SKM-1 treated with dmso at 0.1 percent for 144 hours (cell line): ENCODE measurements around the gene GPX2.

Source experiments
- DNase-seq: peaks from one replicate; lab custom pipeline; 2025; ENCODE audit not compliant: unreplicated experiment; lab: John Stamatoyannopoulos, UW

GPX2 gene

GRCh38 chr14:64940336-64940910, 2.1 kb downstream of the GPX2 start:
- no peak for DNase-seq

- no peak for DNase-seq
Observed at GRCh38 chr14:64939817-64940190, 2.7 kb downstream of the GPX2 start.

GRCh38 chr14:64938972-64939816, 3.4 kb downstream of the GPX2 start:
- DNase-seq: no peak

- DNase-seq: no peak
Observed at GRCh38 chr14:64937821-64938193, 4.7 kb downstream of the GPX2 start.

GRCh38 chr14:64937171-64937820, 5.2 kb downstream of the GPX2 start:
- DNase-seq: no peak

GRCh38 chr14:64935508-64935907, 7.0 kb downstream of the GPX2 start:
- no peak for DNase-seq

- DNase-seq: no peak
Observed at GRCh38 chr14:64934338-64934929, 8.1 kb downstream of the GPX2 start.

GRCh38 chr14:64932231-64932630, 10.3 kb downstream of the GPX2 start:
- DNase-seq: no peak

- no peak for DNase-seq
Observed at GRCh38 chr14:64931123-64931522, 11.4 kb downstream of the GPX2 start.

GRCh38 chr14:64930085-64930843, 12.3 kb downstream of the GPX2 start:
- no peak for DNase-seq

- no peak for DNase-seq
Observed at GRCh38 chr14:64929014-64929359, 13.6 kb downstream of the GPX2 start.

- DNase-seq: no peak
Observed at GRCh38 chr14:64928239-64929013, 14.1 kb downstream of the GPX2 start.

GRCh38 chr14:64927031-64927430, 15.5 kb downstream of the GPX2 start:
- DNase-seq: no peak

GRCh38 chr14:64926398-64926995, 16.0 kb downstream of the GPX2 start:
- no peak for DNase-seq

GRCh38 chr14:64923015-64923414, 19.5 kb downstream of the GPX2 start:
- no peak for DNase-seq

GRCh38 chr14:64920465-64920864, 22.1 kb downstream of the GPX2 start:
- no peak for DNase-seq

GRCh38 chr14:64919618-64920017, 22.9 kb downstream of the GPX2 start:
- DNase-seq: no peak

- no peak for DNase-seq
Observed at GRCh38 chr14:64919215-64919614, 23.3 kb downstream of the GPX2 start.

GRCh38 chr14:64918216-64918615, 24.3 kb downstream of the GPX2 start:
- no peak for DNase-seq

- DNase-seq: peak; percentile 39
Observed at GRCh38 chr14:64915797-64916196, 26.7 kb downstream of the GPX2 start.
